ENCODE measurements around the gene FITM1. TPM values are rescaled to one million over a fixed set of nuclear protein-coding genes. Genes with fewer than 3 reads are reported as not detected.
A peak's percentile ranks its signal among the peaks of the same experiment; 100 is the strongest.

Gene FITM1
- total RNA-seq, 2 donors from 2014 or later = 2.0 TPM; not detected in 1

DNA sequence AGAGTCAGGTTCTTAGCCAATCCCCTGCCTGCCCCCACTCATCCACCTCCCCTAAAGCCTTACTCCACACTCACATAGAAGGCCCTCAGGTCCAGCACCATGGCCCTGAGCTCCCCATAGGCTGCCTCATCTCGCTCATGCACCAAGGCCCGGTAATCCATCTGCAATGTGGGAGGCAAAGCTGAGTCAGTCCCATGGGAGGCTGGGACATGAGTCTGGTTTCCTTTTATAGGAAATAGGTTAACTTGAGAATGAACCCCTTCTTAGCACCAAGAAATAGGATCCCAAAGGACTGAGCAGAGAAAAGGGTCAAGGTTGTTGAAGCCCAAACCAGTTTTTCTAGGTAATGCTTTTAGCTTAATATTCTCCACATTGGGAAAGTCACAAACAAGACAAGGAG, 13.1 kb downstream of the FITM1 start:
- no peak overlapping the region for H3K4me3 ChIP-seq
- TF ChIP-seq POLR2A (IDR thresholded peaks at IDR 0.05) = no peak
- no peak for TF ChIP-seq POLR2AphosphoS5 (IDR thresholded peaks at IDR 0.05)
- TF ChIP-seq, protein P1, sequence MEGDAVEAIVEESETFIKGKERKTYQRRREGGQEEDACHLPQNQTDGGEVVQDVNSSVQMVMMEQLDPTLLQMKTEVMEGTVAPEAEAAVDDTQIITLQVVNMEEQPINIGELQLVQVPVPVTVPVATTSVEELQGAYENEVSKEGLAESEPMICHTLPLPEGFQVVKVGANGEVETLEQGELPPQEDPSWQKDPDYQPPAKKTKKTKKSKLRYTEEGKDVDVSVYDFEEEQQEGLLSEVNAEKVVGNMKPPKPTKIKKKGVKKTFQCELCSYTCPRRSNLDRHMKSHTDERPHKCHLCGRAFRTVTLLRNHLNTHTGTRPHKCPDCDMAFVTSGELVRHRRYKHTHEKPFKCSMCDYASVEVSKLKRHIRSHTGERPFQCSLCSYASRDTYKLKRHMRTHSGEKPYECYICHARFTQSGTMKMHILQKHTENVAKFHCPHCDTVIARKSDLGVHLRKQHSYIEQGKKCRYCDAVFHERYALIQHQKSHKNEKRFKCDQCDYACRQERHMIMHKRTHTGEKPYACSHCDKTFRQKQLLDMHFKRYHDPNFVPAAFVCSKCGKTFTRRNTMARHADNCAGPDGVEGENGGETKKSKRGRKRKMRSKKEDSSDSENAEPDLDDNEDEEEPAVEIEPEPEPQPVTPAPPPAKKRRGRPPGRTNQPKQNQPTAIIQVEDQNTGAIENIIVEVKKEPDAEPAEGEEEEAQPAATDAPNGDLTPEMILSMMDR (IDR thresholded peaks at IDR 0.05) = no peak
- WGBS = 89% methylated on average over 2 of the region's 2 CpGs
- no peak for DNase-seq (ENCODE audit: low spot score)
- no peak overlapping the region for H3K27ac ChIP-seq
- H3K4me1 ChIP-seq (replicated peaks) = peaks cover 15% of the 10 kb centered on the region
- intact Hi-C loops (cut with DNase I) = no loop called here
- H3K27me3 ChIP-seq (replicated peaks; ENCODE audit: insufficient read depth) = no peaks in the 10 kb centered on the region
- no peaks in the 10 kb centered on the region for H3K9me3 ChIP-seq
- H3K36me3 ChIP-seq = peaks cover 3% of the 10 kb centered on the region in 2 donors

DNA sequence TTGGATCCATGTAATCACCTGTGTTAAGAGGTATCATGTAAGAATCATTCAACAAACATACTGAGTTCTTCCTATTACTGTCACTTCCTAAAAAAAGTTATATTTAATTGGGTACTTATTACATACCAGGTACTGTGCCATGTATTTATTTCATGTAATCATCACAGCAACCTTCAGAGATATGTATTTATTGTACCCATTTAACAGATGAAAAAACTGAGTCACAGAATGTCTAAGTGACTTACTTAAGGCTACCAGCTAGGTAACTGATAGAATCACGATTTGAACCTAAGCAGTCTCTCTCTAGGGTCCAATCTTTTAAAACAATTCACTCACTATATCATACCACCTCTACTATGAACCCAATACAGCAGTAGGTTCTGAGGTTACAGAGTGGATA, 14.0 kb downstream of the FITM1 start:
- intact Hi-C loops (cut with DNase I) = no loop called here
- TF ChIP-seq, protein P1 (IDR thresholded peaks at IDR 0.05) = no peak
- Histone ChIP-seq H3K4me3 (no peak overlapping the region), H3K36me3 (no peaks in the 10 kb centered on the region), H3K27ac (no peak overlapping the region), H3K4me1 (replicated peaks) (peaks cover 13% of the 10 kb centered on the region), H3K9me3 (no peaks in the 10 kb centered on the region), H3K27me3 (replicated peaks; ENCODE audit: insufficient read depth) (no peaks in the 10 kb centered on the region)
- 100% methylated on average over 1 of the region's 1 CpG for WGBS
- no peak for DNase-seq (ENCODE audit: low spot score)

DNA sequence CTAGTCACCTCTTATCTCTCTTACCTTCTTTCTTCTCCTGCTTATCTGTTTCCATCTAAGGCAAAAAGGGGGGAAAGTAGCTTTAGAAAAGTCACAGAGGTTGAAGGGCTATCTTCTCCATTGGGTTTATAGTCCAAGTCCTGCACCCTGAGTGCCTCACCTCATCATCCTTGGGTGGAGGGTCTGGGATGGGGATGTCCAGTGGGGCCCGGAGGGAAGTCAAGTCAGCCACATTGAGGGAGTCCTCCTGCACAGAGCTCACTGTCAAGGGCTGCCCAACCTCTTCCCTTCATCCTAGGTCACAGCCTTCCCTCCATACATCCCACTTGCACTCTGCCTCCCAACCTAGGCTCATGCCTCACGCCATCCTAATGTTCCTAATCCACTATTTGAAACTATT, 14.8 kb downstream of the FITM1 start:
- peaks cover 11% of the 10 kb centered on the region for H3K4me1 ChIP-seq (replicated peaks)
- no peak overlapping the region for H3K4me3 ChIP-seq
- peak overlapping the region in 1 of 2 donors; percentile 94 for H3K27ac ChIP-seq
- TF ChIP-seq, protein P1 (IDR thresholded peaks at IDR 0.05) = no peak
- TF ChIP-seq POLR2A (IDR thresholded peaks at IDR 0.05) (no peak), POLR2AphosphoS5 (IDR thresholded peaks at IDR 0.05) (no peak)
- no peaks in the 10 kb centered on the region for H3K9me3 ChIP-seq
- no peak for DNase-seq (ENCODE audit: low spot score)
- no peaks in the 10 kb centered on the region for H3K36me3 ChIP-seq
- H3K27me3 ChIP-seq (replicated peaks; ENCODE audit: insufficient read depth) = no peaks in the 10 kb centered on the region
- intact Hi-C loops (cut with DNase I) = no loop called here
- 89% methylated on average over 2 of the region's 2 CpGs for WGBS

DNA sequence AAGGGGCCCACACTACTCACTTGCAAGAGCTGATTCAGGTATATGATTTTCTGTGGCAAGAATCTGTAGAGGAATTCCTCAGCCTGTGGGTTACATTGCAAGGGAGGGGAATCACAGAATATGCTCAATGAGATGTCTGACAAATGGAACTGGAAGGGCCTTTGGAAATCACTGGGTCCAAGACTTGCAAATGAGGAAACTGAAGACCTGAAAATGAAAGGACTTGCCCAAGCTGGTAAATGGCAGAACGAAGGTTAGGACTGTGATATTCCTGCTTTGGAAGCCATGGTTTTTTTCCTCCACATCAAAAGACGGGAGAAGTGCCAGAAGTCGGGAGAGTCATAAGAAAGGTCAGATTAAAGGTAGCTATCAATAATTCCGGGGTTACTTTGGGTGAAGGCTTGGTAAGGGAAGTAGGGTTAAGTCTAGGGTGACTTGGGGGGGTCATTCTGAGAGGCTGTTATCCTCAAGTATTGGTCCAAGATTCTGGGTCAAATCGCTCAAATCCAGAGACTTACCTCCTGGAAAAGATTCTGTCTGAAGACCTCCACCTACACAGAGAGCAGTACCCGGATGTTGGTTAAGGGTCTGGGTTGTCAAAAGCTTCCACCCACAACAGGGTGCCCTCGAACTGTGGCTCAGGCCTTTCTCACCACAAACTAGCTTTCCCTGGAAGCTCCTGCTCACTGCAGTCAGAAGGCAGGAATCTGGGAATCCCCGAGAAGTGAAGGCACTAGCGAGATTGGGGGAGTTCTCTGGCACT, 15.4 kb downstream of the FITM1 start:
- Histone ChIP-seq H3K4me3 (peak overlapping the region; percentile 68 to 92), H3K36me3 (peaks cover 0 to 5% of the 10 kb centered on the region in 2 donors), H3K4me1 (replicated peaks) (peaks cover 11% of the 10 kb centered on the region), H3K27me3 (replicated peaks; ENCODE audit: insufficient read depth) (no peaks in the 10 kb centered on the region), H3K27ac (peak overlapping the region; percentile 92 to 94), H3K9me3 (no peaks in the 10 kb centered on the region)
- WGBS = 14% methylated on average over 9 of the region's 9 CpGs
- intact Hi-C loops (cut with DNase I) = no loop called here
- TF ChIP-seq, protein P1 (IDR thresholded peaks at IDR 0.05) = no peak
- TF ChIP-seq POLR2A (IDR thresholded peaks at IDR 0.05) (no peak), POLR2AphosphoS5 (IDR thresholded peaks at IDR 0.05) (no peak)
- DNase-seq (ENCODE audit: low spot score) = no peak

DNA sequence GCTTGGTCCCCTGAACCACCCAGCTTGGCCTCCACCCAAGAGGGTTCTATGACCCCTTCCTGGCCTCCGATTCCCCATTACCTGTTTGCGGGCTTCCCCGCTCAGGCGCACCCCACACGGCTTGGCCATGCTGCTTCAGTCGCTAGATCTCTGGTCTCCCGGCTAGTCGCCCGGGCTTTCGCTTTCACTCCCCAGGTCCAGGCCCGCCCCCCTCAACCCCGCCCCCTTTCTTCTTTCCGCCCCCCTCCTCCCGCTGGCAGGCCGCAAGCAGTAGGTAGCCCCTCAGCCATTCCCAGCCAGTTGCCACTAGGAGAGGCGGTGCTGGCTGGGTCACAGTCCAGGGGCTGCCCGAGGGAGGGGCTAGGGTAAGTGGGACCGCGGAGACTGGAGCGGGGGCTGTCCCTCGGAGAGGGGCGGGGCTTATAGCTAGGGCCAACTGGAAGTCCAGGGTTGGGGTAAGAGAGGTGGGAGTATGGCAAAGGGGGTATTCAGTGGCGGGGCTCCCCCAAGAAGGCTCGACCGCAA, 16.1 kb downstream of the FITM1 start, which contains the start of gene PSME2:
PSME2 (minus strand) TSS at position 158 of the 525 bp plus-strand sequence; CDS start at position 129, 29 bp downstream.
- H3K27ac ChIP-seq = peak within 1 kb of the TSS; percentile 92 to 94
- peak within 1 kb of the TSS; percentile 68 to 92 for H3K4me3 ChIP-seq
- H3K4me1 ChIP-seq (replicated peaks) = peaks cover 11% of the 10 kb centered on the region
- no peaks in the 10 kb centered on the region for H3K27me3 ChIP-seq (replicated peaks; ENCODE audit: insufficient read depth)
- peaks cover under 1 to 12% of the 10 kb centered on the region in 2 donors for H3K36me3 ChIP-seq
- H3K9me3 ChIP-seq = no peaks in the 10 kb centered on the region
- intact Hi-C loops (cut with DNase I) = no loop called here
- DNase-seq (ENCODE audit: low spot score) = peak; percentile 92
- WGBS = under 1% methylated on average over 25 of the region's 25 CpGs
- TF ChIP-seq POLR2A (IDR thresholded peaks at IDR 0.05) (peak; percentile 51), POLR2AphosphoS5 (IDR thresholded peaks at IDR 0.05) (peak; percentile 71)
- TF ChIP-seq, protein P1 (IDR thresholded peaks at IDR 0.05) = no peak
